Endothelial cell of umbilical vein (primary cell): ENCODE results near the gene PHF8. TPM values are rescaled to one million over a fixed set of nuclear protein-coding genes. Genes with fewer than 3 reads are reported as not detected.

ENCODE experiments used
- BruUV-seq: library from RNA; stranded (reverse); fragments of 400-500 nt; replicated peaks from 2 replicates; lab custom pipeline; 2021; lab: Mats Ljungman, UMichigan
- CTCF ChIA-PET: fragments of 300-600, 350-600 bp; sonication (Branson Sonifier 250); formaldehyde crosslinking; loops from one replicate; lab custom pipeline; 2021; ENCODE audit warnings: antibody characterized with exemption, inconsistent platforms; lab: Charles Lee
- POLR2A ChIA-PET: fragments of 300-600, 350-600 bp; sonication (Branson Sonifier 250); formaldehyde crosslinking; loops from one replicate; lab custom pipeline; 2021; ENCODE audit warnings: antibody characterized with exemption, inconsistent platforms; lab: Charles Lee
- DNase-seq: peaks from one replicate; pipeline ENCODE4 v3.0.0-alpha.2; 2011; ENCODE audit warnings: low read depth, low spot score
- FAIRE-seq: peaks from 2 replicates; lab custom pipeline; 2011; peaks lifted over from hg19 to GRCh38; lab: Jason Lieb, UNC
- H2AFZ ChIP-seq: 2 replicates; pipeline ENCODE4 v1.6.0; 2012; ENCODE audit warnings: low read depth, low read length, control low read depth, inconsistent platforms
- H3K27ac ChIP-seq: 2 replicates; pipeline ENCODE4 v1.5.1; 2011; ENCODE audit warnings: low read depth, mild to moderate bottlenecking, control low read depth, low read length, moderate library complexity; ENCODE audit not compliant: insufficient read depth
- H3K27me3 ChIP-seq, 2 experiments: 2 replicates each; pipeline versions ENCODE4 v1.6.0 to v1.6.1; 2011; ENCODE audit warnings: low read length in 2 of 2, mixed read lengths in 1 of 2; ENCODE audit not compliant: control insufficient read depth in 2 of 2, insufficient read depth in 2 of 2
- H3K36me3 ChIP-seq, 2 experiments: 2 replicates in 1 of 2; 3 replicates in 1 of 2; pipeline ENCODE4 v1.5.1; 2011; ENCODE audit warnings: low read length in 2 of 2, mild to moderate bottlenecking in 1 of 2, moderate library complexity in 1 of 2; ENCODE audit not compliant: control insufficient read depth in 2 of 2, insufficient read depth in 2 of 2; ENCODE audit errors: extremely low read depth in 1 of 2
- H3K4me1 ChIP-seq: 3 replicates; pipeline ENCODE4 v1.5.1; 2011; ENCODE audit warnings: mild to moderate bottlenecking, low read length; ENCODE audit not compliant: control insufficient read depth, insufficient read depth; ENCODE audit errors: extremely low read depth
- H3K4me2 ChIP-seq: 2 replicates; pipeline ENCODE4 v1.6.1; 2011; ENCODE audit warnings: low read length, control low read depth, mixed read lengths; ENCODE audit not compliant: insufficient read depth
- H3K4me3 ChIP-seq, 3 experiments: fragments of 200-600 bp in 1 of 3; sonication (generic), shearing (Covaris generic) in 1 of 3; replicated peaks in 1 of 3; 2 replicates each; pipeline ENCODE4 v1.5.1; 2011 to 2016; ENCODE audit warnings: control low read depth in 3 of 3, low read length in 3 of 3, mild to moderate bottlenecking in 2 of 3, inconsistent platforms in 1 of 3, low read depth in 1 of 3, moderate library complexity in 1 of 3; ENCODE audit not compliant: insufficient read depth in 1 of 3
- H3K79me2 ChIP-seq: 2 replicates; pipeline ENCODE4 v1.6.0; 2012; ENCODE audit warnings: low read length, inconsistent platforms; ENCODE audit not compliant: control insufficient read depth, insufficient read depth
- H3K9ac ChIP-seq: replicated peaks from 2 replicates; pipeline ENCODE3; 2011; ENCODE audit warnings: low read length, control low read depth; ENCODE audit not compliant: insufficient read depth; ENCODE audit errors: extremely low read depth
- H3K9me1 ChIP-seq: replicated peaks from 3 replicates; pipeline ENCODE4 v1.6.0; 2011; ENCODE audit warnings: mild to moderate bottlenecking, low read length; ENCODE audit not compliant: control insufficient read depth, insufficient read depth; ENCODE audit errors: extremely low read depth
- H3K9me3 ChIP-seq: replicated peaks from 2 replicates; pipeline ENCODE4 v1.5.1; 2012; ENCODE audit warnings: low read length, inconsistent platforms; ENCODE audit not compliant: control insufficient read depth, insufficient read depth
- H4K20me1 ChIP-seq: replicated peaks from 2 replicates; pipeline ENCODE3; 2011; ENCODE audit warnings: mild to moderate bottlenecking, low read length; ENCODE audit not compliant: control insufficient read depth, insufficient read depth; ENCODE audit errors: extremely low read depth
- CTCF ChIP-seq, 2 donors: IDR thresholded peaks; 1 replicate in 1 of 2; 2 replicates in 1 of 2; pipeline ENCODE4 v1.5.1; 2011; ENCODE audit warnings: low read length in 2 of 2, mild to moderate bottlenecking in 2 of 2, moderate library complexity in 2 of 2, control low read depth in 1 of 2, inconsistent platforms in 1 of 2, low read depth in 1 of 2; ENCODE audit not compliant: insufficient read depth in 1 of 2; ENCODE audit errors: extremely low read depth in 1 of 2
- EZH2 ChIP-seq: IDR thresholded peaks from 2 replicates; pipeline ENCODE4 v1.6.1; 2012; ENCODE audit warnings: borderline replicate concordance, low read depth, mild to moderate bottlenecking, moderate library complexity, low read length, inconsistent platforms; ENCODE audit not compliant: severe bottlenecking
- FOS ChIP-seq: IDR thresholded peaks from 2 replicates; pipeline ENCODE4 v1.6.1; 2011; ENCODE audit warnings: mild to moderate bottlenecking, low read length, moderate library complexity, borderline replicate concordance; ENCODE audit not compliant: insufficient read depth
- GATA2 ChIP-seq: IDR thresholded peaks from 2 replicates; pipeline ENCODE4 v1.7.0; 2011; ENCODE audit warnings: low read depth, mild to moderate bottlenecking, moderate library complexity, mixed read lengths, low read length; ENCODE audit not compliant: insufficient read length, insufficient read depth
- JUN ChIP-seq: IDR thresholded peaks from 2 replicates; pipeline ENCODE4 v1.6.1; 2011; ENCODE audit warnings: borderline replicate concordance, low read depth; ENCODE audit not compliant: insufficient read length, insufficient read depth
- MYC ChIP-seq: IDR thresholded peaks from one replicate; pipeline ENCODE4 v1.6.1; 2011; ENCODE audit warnings: mild to moderate bottlenecking, low read depth, low read length
- POLR2A ChIP-seq: IDR thresholded peaks from 2 replicates; pipeline ENCODE4 v1.6.1; 2012; ENCODE audit warnings: low read depth, mild to moderate bottlenecking, control low read depth, low read length
- POLR2AphosphoS5 ChIP-seq: IDR thresholded peaks from 2 replicates; pipeline ENCODE4 v1.6.1; 2012; ENCODE audit warnings: low read depth, mild to moderate bottlenecking, control low read depth, low read length, moderate library complexity; ENCODE audit not compliant: insufficient read depth
- dilution Hi-C: fragments of 300-500 bp; cut with MboI; formaldehyde crosslinking; loops from one replicate; pipeline ENCODE4 v1.15.0; 2019; ENCODE audit warnings: low sequenced_read_pairs; ENCODE audit not compliant: extremely low pct_ligation_motif_present
- intact Hi-C: fragments of 100-400 bp; cut with micrococcal nuclease; formaldehyde crosslinking; loops from one replicate; pipeline ENCODE4 v1.10.0; 2022
- polyA plus RNA-seq, 4 experiments: library from polyadenylated mRNA; depleted of rRNA in 3 of 4; stranded (reverse) in 3 of 4; unstranded in 1 of 4; fragments of >200 nt; gene quantifications; 2 replicates each; pipeline versions ENCODE4 v1.2.1 to v1.2.3, GENCODE V29; 2011 to 2012; ENCODE audit warnings: missing spikeins in 1 of 4
- total RNA-seq: library from RNA; stranded (reverse); gene quantifications from 2 replicates; pipeline ENCODE4 v1.2.3, GENCODE V29; 2021
- TF ChIP-seq, protein P1 (sequence below): IDR thresholded peaks from 2 replicates; pipeline ENCODE4 v1.6.1; 2011; ENCODE audit not compliant: insufficient read depth, insufficient read length

PHF8 gene
- total and polyA plus RNA-seq, 2 donors (not counting 3 experiments of a cell fraction or from before 2014, with no cell fraction given): 10.9 to 25.5 TPM

DNA sequence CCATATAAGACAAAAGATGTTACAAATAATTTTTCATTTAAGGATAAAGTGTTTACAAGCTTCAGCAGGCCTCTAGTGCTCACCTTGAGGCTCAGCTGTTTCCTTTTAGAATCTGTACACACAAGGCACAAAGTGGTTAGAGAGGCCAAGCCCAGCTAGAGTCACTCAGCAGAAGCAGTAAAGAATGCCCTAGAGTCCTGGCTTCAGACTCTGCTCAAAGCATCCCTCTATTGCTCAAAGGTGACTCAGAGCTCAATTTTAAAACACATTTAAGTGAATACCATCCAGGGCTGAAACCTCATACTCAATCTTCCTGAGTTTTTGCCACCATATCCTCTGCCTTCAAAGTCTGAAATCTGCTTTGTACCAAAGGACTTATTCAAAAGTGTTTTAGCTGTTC is 22.6 kb upstream of the PHF8 start:
- CTCF ChIA-PET: interaction anchor here (0.6 kb wide), 1 partner anchor 9 kb away, joined by 3 read pairs; no protein-coding TSS in a partner anchor
- FAIRE-seq: peak; percentile 67
- no peak overlapping the region for H3K4me2 ChIP-seq
- H4K20me1 ChIP-seq: no peaks in the 10 kb centered on the region
- intact Hi-C loops (no loop called here), dilution Hi-C loops (no loop called here)
- no peaks in the 10 kb centered on the region for H3K9me3 ChIP-seq
- H2AFZ ChIP-seq: no peak overlapping the region
- TF ChIP-seq MYC (no peak), FOS (no peak), POLR2A (no peak), GATA2 (no peak), CTCF (IDR thresholded peaks at IDR 0.05; ENCODE audit: extremely low read depth in 1 of 2, insufficient read depth in 1 of 2, low read depth in 1 of 2, low read length in 2 of 2) (no peak), POLR2AphosphoS5 (no peak), EZH2 (no peak), JUN (no peak)
- TF ChIP-seq, protein P1, sequence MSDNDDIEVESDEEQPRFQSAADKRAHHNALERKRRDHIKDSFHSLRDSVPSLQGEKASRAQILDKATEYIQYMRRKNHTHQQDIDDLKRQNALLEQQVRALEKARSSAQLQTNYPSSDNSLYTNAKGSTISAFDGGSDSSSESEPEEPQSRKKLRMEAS: no peak
- H3K27me3 ChIP-seq: no peaks in the 10 kb centered on the region
- POLR2A ChIA-PET: no interaction called here
- no peaks in the 10 kb centered on the region for H3K79me2 ChIP-seq
- no peak overlapping the region for H3K4me3 ChIP-seq
- no peaks in the 10 kb centered on the region for H3K4me1 ChIP-seq
- DNase-seq: no peak
- no peak overlapping the region for H3K27ac ChIP-seq
- H3K36me3 ChIP-seq: no peaks in the 10 kb centered on the region
- H3K9ac ChIP-seq: no peak overlapping the region
- H3K9me1 ChIP-seq: no peaks in the 10 kb centered on the region
- BruUV-seq: no TSS peak
